Activated CD4-positive, alpha-beta memory T cell treated with anti-CD3 and anti-CD28 coated beads for 36 hours (primary cell): ENCODE data around the gene GREM2. TPM values are rescaled to one million over a fixed set of nuclear protein-coding genes. Genes with fewer than 3 reads are reported as not detected.

Experiments used
- CTCF ChIA-PET: fragments of 350-600 bp; sonication (Branson Sonifier 250); formaldehyde crosslinking; loops from one replicate; lab custom pipeline; 2021; ENCODE audit warnings: antibody characterized with exemption, inconsistent platforms; lab: Charles Lee
- POLR2A ChIA-PET: fragments of 350-600 bp; sonication (Branson Sonifier 250); formaldehyde crosslinking; loops from one replicate; lab custom pipeline; 2021; ENCODE audit warnings: antibody characterized with exemption; lab: Charles Lee
- DNase-seq: peaks from one replicate; pipeline ENCODE4 v3.0.0-alpha.2; 2020
- H3K27ac Mint-ChIP-seq: one replicate; pipeline ENCODE4 v1.8.0; 2021; ENCODE audit warnings: mixed read lengths
- H3K27me3 Mint-ChIP-seq: one replicate; pipeline ENCODE4 v1.8.0; 2021; ENCODE audit warnings: mixed read lengths
- H3K36me3 Mint-ChIP-seq: one replicate; pipeline ENCODE4 v1.8.0; 2021; ENCODE audit warnings: mixed read lengths
- H3K4me1 Mint-ChIP-seq: one replicate; pipeline ENCODE4 v1.8.0; 2021; ENCODE audit warnings: low read depth, mixed read lengths
- H3K4me3 Mint-ChIP-seq: one replicate; pipeline ENCODE4 v1.8.0; 2021; ENCODE audit warnings: mild to moderate bottlenecking, mixed read lengths
- H3K9me3 Mint-ChIP-seq: one replicate; pipeline ENCODE4 v1.8.0; 2021; ENCODE audit warnings: mixed read lengths
- intact Hi-C: fragments of 100-400 bp; cut with micrococcal nuclease; formaldehyde crosslinking; loops from one replicate; pipeline ENCODE4 v1.15.1; 2023
- total RNA-seq, 2 experiments: library from RNA; stranded (reverse); gene quantifications; one replicate each; pipeline ENCODE4 v1.2.3, GENCODE V29; 2021

The GREM2 gene
- total RNA-seq, 2 experiments from 2014 or later, result 0.26 to 0.46 TPM

GRCh38 chr1:240538776-240539430, 73.1 kb downstream of the GREM2 start:
- Mint-ChIP-seq H3K27ac (no peak overlapping the region), H3K4me1 (peaks cover 15% of the 10 kb centered on the region), H3K9me3 (no peaks in the 10 kb centered on the region), H3K27me3 (no peaks in the 10 kb centered on the region), H3K4me3 (no peak overlapping the region), H3K36me3 (no peaks in the 10 kb centered on the region)
- DNase-seq, result no peak
- POLR2A ChIA-PET, result no interaction called here
- intact Hi-C loops, result loop anchor here (10.0 kb wide), 1 partner anchor 56 kb away; no protein-coding TSS in a partner anchor
- CTCF ChIA-PET, result no interaction called here

DNA sequence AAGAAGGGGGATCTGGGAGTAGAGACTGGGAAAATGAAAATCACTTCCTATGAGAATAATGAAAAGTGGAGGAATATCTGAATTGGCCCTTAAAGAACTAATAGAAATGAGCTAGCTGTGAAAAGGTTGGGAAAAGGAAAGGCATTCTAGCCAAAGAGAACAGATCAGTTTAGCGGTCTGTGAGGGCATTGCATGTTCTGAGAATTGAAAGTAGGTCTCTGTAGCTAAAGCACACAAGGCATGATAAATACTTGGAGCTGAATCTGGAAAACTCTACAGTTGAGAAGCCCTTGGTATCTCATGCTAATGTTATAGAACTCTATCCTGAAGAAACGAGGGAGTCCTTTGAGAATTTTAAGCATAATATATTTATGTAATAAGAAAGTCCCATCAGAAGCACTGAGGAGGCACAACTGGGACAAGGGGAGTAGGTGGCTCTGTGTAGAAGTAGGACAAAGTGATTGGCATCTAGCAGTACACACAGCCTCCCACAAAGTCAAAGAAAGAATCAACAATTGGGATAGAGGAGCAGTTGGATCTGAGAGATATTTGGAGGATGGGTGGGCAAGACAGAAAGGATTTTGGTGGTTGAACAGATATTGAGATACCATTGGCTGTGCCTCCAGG, 78.7 kb downstream of the GREM2 start:
- Mint-ChIP-seq H3K27ac (no peak overlapping the region), H3K4me1 (no peaks in the 10 kb centered on the region), H3K4me3 (no peak overlapping the region), H3K9me3 (no peaks in the 10 kb centered on the region), H3K36me3 (peaks cover 2% of the 10 kb centered on the region), H3K27me3 (no peaks in the 10 kb centered on the region)
- DNase-seq, result no peak
- intact Hi-C loops, result loop anchor here (10.0 kb wide), 1 partner anchor 62 kb away; no protein-coding TSS in a partner anchor
- POLR2A ChIA-PET, result no interaction called here
- CTCF ChIA-PET, result no interaction called here

DNA sequence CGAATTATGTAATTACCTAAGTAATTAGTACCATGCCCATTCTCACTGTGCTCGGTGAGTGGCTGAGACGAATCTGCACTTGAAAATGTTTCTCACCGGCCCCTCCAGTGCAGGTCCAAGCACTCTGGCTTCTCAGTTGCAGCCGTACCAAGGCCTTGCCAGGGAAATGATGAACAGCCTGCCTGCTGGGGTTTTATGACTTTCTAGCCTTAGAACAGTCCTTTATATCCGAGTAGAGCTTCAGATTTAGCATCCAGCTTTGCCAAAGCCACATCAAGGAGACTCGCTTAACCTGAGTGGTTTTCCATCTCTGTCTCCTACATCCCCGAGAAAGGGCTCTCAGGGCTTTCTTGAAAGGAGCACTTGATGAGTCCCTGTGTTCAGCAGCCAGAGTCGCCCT, 83.4 kb downstream of the GREM2 start:
- no peak for DNase-seq
- Mint-ChIP-seq H3K9me3 (no peaks in the 10 kb centered on the region), H3K27ac (no peak overlapping the region), H3K4me1 (no peaks in the 10 kb centered on the region), H3K36me3 (peaks cover 2% of the 10 kb centered on the region), H3K4me3 (no peak overlapping the region), H3K27me3 (no peaks in the 10 kb centered on the region)
- ChIA-PET POLR2A (no interaction called here), CTCF (no interaction called here)
- intact Hi-C loops, result no loop called here

DNA sequence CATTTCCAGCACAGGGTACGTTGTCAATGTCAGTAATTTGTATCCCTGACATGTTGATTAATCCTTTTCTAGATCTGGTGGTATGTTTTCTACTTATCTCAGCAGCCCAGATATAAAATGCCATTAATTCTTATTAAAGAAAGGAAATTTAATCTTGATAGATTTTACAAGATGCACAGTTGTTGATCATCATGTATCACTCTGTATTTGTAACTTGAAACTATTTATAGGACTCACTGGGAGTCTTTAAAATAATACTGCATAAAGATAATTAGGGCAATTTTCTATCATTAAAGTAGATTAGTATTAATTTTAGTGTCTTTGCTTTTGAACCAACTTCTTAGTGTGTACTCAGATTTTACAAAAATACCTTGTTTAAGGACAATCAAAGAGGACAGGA, 84.9 kb downstream of the GREM2 start:
- no peaks in the 10 kb centered on the region for H3K27me3 Mint-ChIP-seq
- intact Hi-C loops, result no loop called here

GRCh38 chr1:240526312-240526711, 85.6 kb downstream of the GREM2 start:
- POLR2A ChIA-PET, result no interaction called here

More for the DNA sequence above, 84.9 kb downstream of the GREM2 start:
- ChIA-PET POLR2A (no interaction called here), CTCF (interaction anchor here (0.5 kb wide), 1 partner anchor 10 kb away, joined by 3 read pairs; no protein-coding TSS in a partner anchor)
- H3K4me3 Mint-ChIP-seq, result no peak overlapping the region
- DNase-seq, result no peak
- no peaks in the 10 kb centered on the region for H3K4me1 Mint-ChIP-seq
- no peaks in the 10 kb centered on the region for H3K9me3 Mint-ChIP-seq
- no peaks in the 10 kb centered on the region for H3K36me3 Mint-ChIP-seq
- H3K27ac Mint-ChIP-seq, result no peak overlapping the region

DNA sequence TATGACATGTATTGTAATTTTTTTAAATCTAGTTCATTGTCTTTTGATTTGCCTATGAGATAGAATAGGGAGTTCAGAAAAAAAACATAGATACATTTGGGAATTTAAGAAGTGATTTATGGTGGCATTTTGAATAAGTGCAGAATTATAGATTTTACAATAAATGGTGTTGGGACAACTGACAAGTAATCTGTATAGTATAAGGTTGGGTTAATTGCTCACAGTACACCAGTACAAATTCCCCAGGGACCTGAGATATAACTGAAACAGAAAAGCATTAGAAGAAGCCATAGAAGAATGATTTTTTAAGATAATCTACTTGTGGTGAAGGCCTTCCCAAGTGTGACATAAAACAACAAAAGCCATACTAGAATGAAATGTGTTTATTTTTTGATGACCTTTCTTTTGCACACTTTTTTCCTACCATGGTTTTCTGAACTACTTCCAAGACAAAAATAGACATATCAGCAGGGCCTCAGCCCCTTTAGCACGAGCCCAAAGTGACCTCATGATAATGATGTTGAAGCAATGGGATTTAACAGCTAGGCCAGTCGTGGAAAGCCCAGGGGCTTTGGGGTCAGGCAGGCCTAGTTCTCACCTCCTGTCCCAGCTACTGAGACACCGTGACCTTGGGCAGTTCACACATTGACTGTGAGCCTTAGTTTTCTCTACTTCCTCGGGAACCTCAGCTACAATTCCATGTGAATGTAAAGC, 87.4 kb downstream of the GREM2 start:
- no peak for DNase-seq
- Mint-ChIP-seq H3K36me3 (no peaks in the 10 kb centered on the region), H3K27me3 (no peaks in the 10 kb centered on the region), H3K4me3 (no peak overlapping the region), H3K9me3 (no peaks in the 10 kb centered on the region), H3K4me1 (no peaks in the 10 kb centered on the region), H3K27ac (no peak overlapping the region)
- CTCF ChIA-PET, result no interaction called here
- intact Hi-C loops, result no loop called here
- POLR2A ChIA-PET, result no interaction called here

More at GRCh38 chr1:240526312-240526711, 85.6 kb downstream of the GREM2 start:
- Mint-ChIP-seq H3K27ac (no peak overlapping the region), H3K36me3 (no peaks in the 10 kb centered on the region), H3K27me3 (no peaks in the 10 kb centered on the region), H3K9me3 (no peaks in the 10 kb centered on the region), H3K4me1 (no peaks in the 10 kb centered on the region), H3K4me3 (no peak overlapping the region)
- CTCF ChIA-PET, result interaction anchor here (0.5 kb wide), 1 partner anchor 9 kb away, joined by 3 read pairs; no protein-coding TSS in a partner anchor
- intact Hi-C loops, result no loop called here
- no peak for DNase-seq

GRCh38 chr1:240522122-240522822, 89.7 kb downstream of the GREM2 start:
- ChIA-PET CTCF (no interaction called here), POLR2A (no interaction called here)
- DNase-seq, result no peak
- no peaks in the 10 kb centered on the region for H3K27me3 Mint-ChIP-seq
- H3K9me3 Mint-ChIP-seq, result no peaks in the 10 kb centered on the region
- no peaks in the 10 kb centered on the region for H3K4me1 Mint-ChIP-seq
- no peak overlapping the region for H3K27ac Mint-ChIP-seq
- no peak overlapping the region for H3K4me3 Mint-ChIP-seq
- intact Hi-C loops, result no loop called here
- no peaks in the 10 kb centered on the region for H3K36me3 Mint-ChIP-seq

DNA sequence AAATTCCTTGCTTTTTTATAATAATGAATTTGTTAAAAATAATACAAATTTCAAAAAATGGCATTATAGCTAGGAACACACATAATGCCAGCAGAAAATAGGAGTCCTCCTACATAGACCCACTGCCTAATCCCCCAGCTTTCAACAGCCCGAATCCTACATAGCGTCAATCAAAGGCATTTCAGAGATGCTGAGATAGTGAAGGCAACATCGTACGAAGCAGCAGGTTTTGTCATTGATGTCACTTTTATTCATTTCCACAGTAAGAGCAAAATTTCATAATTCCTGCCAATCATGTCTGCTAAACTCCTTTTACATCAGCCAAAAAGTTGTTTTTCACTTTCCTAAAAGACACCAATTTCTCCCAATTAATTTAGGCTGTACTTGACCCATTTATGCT, 94.1 kb downstream of the GREM2 start:
- H3K4me1 Mint-ChIP-seq, result no peaks in the 10 kb centered on the region
- no peak overlapping the region for H3K27ac Mint-ChIP-seq
- H3K36me3 Mint-ChIP-seq, result no peaks in the 10 kb centered on the region
- ChIA-PET CTCF (interaction anchor here (0.7 kb wide), 1 partner anchor 9 kb away, joined by 3 read pairs; no protein-coding TSS in a partner anchor), POLR2A (no interaction called here)
- H3K4me3 Mint-ChIP-seq, result no peak overlapping the region
- H3K9me3 Mint-ChIP-seq, result no peaks in the 10 kb centered on the region
- intact Hi-C loops, result no loop called here
- DNase-seq, result no peak
- no peaks in the 10 kb centered on the region for H3K27me3 Mint-ChIP-seq

DNA sequence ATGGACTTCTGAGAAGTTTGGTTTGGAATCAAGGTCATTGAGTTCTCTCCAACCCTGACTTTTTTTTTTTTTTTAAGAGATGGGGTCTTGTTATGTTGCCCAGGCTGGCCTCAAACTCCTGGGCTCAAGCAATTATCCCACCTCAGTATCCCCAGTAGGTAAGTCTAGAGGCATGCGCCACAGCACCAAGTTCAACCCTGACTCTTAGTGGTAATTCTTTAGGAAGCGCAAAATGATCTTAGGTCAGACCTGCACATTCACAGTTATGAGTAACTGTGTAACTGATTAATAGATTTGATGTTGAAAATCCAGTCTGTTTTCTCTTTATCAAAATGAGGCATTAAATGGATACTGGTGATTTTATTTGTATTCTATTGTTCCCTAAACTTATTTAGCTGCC, 95.9 kb downstream of the GREM2 start:
- intact Hi-C loops, result no loop called here
- H3K27ac Mint-ChIP-seq, result no peak overlapping the region
- ChIA-PET POLR2A (no interaction called here), CTCF (no interaction called here)
- no peak overlapping the region for H3K4me3 Mint-ChIP-seq
- no peaks in the 10 kb centered on the region for H3K4me1 Mint-ChIP-seq
- no peaks in the 10 kb centered on the region for H3K36me3 Mint-ChIP-seq
- no peaks in the 10 kb centered on the region for H3K27me3 Mint-ChIP-seq
- no peaks in the 10 kb centered on the region for H3K9me3 Mint-ChIP-seq
- no peak for DNase-seq

- H3K27me3 Mint-ChIP-seq, result no peaks in the 10 kb centered on the region
- H3K36me3 Mint-ChIP-seq, result no peaks in the 10 kb centered on the region
- no peaks in the 10 kb centered on the region for H3K4me1 Mint-ChIP-seq
- CTCF ChIA-PET, result no interaction called here
- POLR2A ChIA-PET, result no interaction called here
- DNase-seq, result no peak
- H3K27ac Mint-ChIP-seq, result no peak overlapping the region
- H3K4me3 Mint-ChIP-seq, result no peak overlapping the region
- H3K9me3 Mint-ChIP-seq, result no peaks in the 10 kb centered on the region
- intact Hi-C loops, result no loop called here
Measured at GRCh38 chr1:240515505-240515904, 96.5 kb downstream of the GREM2 start.

GRCh38 chr1:240511789-240512188, 100.2 kb downstream of the GREM2 start:
- DNase-seq, result no peak
- Mint-ChIP-seq H3K4me3 (no peak overlapping the region), H3K27ac (no peak overlapping the region), H3K4me1 (no peaks in the 10 kb centered on the region), H3K27me3 (no peaks in the 10 kb centered on the region), H3K36me3 (no peaks in the 10 kb centered on the region), H3K9me3 (no peaks in the 10 kb centered on the region)
- ChIA-PET CTCF (no interaction called here), POLR2A (no interaction called here)
- intact Hi-C loops, result no loop called here

- CTCF ChIA-PET, result no interaction called here
- intact Hi-C loops, result no loop called here
- H3K4me3 Mint-ChIP-seq, result no peak overlapping the region
- H3K36me3 Mint-ChIP-seq, result no peaks in the 10 kb centered on the region
- no peaks in the 10 kb centered on the region for H3K9me3 Mint-ChIP-seq
- H3K27me3 Mint-ChIP-seq, result no peaks in the 10 kb centered on the region
- no peak for DNase-seq
- POLR2A ChIA-PET, result no interaction called here
- no peaks in the 10 kb centered on the region for H3K4me1 Mint-ChIP-seq
- H3K27ac Mint-ChIP-seq, result no peak overlapping the region
Measured at GRCh38 chr1:240508950-240509349, 103.0 kb downstream of the GREM2 start.
